ENCODE results near the gene TMX2. TPM values are rescaled to one million over a fixed set of nuclear protein-coding genes. Genes with fewer than 3 reads are reported as not detected.

The TMX2 gene
- total and polyA plus RNA-seq, 10 of the 15 experiments (the other 5 are each of a cell fraction or from before 2014, with no cell fraction given) = 64.3 to 134 (median 91.6) TPM

- ChIA-PET RAD21 (ENCODE audit: unreplicated experiment) (interaction anchor here (0.6 kb wide), 1 partner anchor 992 kb away, joined by 4 read pairs; no protein-coding TSS in a partner anchor), CTCF (interaction anchor here (0.9 to 1.5 kb wide), 4 partner anchors 24 to 120 kb away, joined by 3 to 5 read pairs (median 4); no protein-coding TSS in a partner anchor), SMC1A (ENCODE audit: uncharacterized antibody, unreplicated experiment) (interaction anchor here (0.6 to 1.5 kb wide), 4 partner anchors 14 to 130 kb away, joined by 3 read pairs; no protein-coding TSS in a partner anchor), POLR2A (interaction anchor here (0.8 to 1.2 kb wide), 3 partner anchors 16 to 61 kb away, joined by 3 to 5 read pairs (median 3); partner anchors contain the start of gene SELENOH)
- Histone ChIP-seq H3K4me1 (ENCODE audit: control insufficient read depth, insufficient read depth, low read length) (peaks cover 12% of the 10 kb centered on the region; the same call in 1 of the 2 replicates), H3K9me3 (replicated peaks; ENCODE audit: control insufficient read depth, insufficient read depth, low read length) (no peaks in the 10 kb centered on the region), H3K36me3 (ENCODE audit: control insufficient read depth in 2 of 2, insufficient read depth in 2 of 2, low read length in 1 of 2) (peaks cover 1 to 23% of the 10 kb centered on the region in 2 experiments), H3K4me3 (no peak overlapping the region), H3K27me3 (replicated peaks in 1 of 2; ENCODE audit: control insufficient read depth in 2 of 2, insufficient read depth in 2 of 2, low read length in 1 of 2) (no peaks in the 10 kb centered on the region), H3K79me2 (ENCODE audit: control insufficient read depth, insufficient read depth, low read length) (peaks cover 49% of the 10 kb centered on the region), H3K27ac (ENCODE audit: control insufficient read depth, insufficient read depth) (peak overlapping the region; percentile 42; the same call in 1 of the 2 replicates), H2AFZ (ENCODE audit: control insufficient read depth, low read depth, low read length) (no peak overlapping the region), H4K20me1 (ENCODE audit: control insufficient read depth, insufficient read depth) (peaks cover 2% of the 10 kb centered on the region; the same call in 1 of the 2 replicates), H3K9ac (ENCODE audit: control insufficient read depth, insufficient read depth, low read length) (no peak overlapping the region), H3K4me2 (ENCODE audit: control insufficient read depth, insufficient read depth) (peak overlapping the region; percentile 15; the same call in 1 of the 2 replicates)
- 89% methylated on average over 2 of the region's 2 CpGs for WGBS (ENCODE audit: insufficient coverage, insufficient replicate concordance, low lambda C conversion rate, missing lambda C conversion rate)
- ATAC-seq (peak; percentile 67), FAIRE-seq (no peak), DNase-seq (ENCODE audit: low read depth, low spot score) (no peak)
- intact Hi-C loops (cut with micrococcal nuclease; ENCODE audit: unreplicated experiment) (no loop called here), in situ Hi-C loops (cut with MboI) (no loop called here)
- BruUV-seq (replicated peaks) = no TSS peak
- TF ChIP-seq ZNF207 (IDR thresholded peaks at IDR 0.05; ENCODE audit: borderline replicate concordance) (no peak), SPI1 (IDR thresholded peaks at IDR 0.05; ENCODE audit: borderline replicate concordance, insufficient read depth, low read depth, low read length) (no peak), MTA3 (IDR thresholded peaks at IDR 0.05; ENCODE audit: borderline replicate concordance, low read length) (no peak), USF2 (IDR thresholded peaks at IDR 0.05; ENCODE audit: borderline replicate concordance, low read depth, low read length) (no peak), POU2F2 (IDR thresholded peaks at IDR 0.05; ENCODE audit: borderline replicate concordance, low read depth, low read length) (no peak), CREM (IDR thresholded peaks at IDR 0.05; ENCODE audit: low read depth) (no peak), MTA2 (IDR thresholded peaks at IDR 0.05; ENCODE audit: low read depth) (no peak), NFIC (IDR thresholded peaks at IDR 0.05; ENCODE audit: low read depth, low read length) (no peak), ESRRA (IDR thresholded peaks at IDR 0.05; ENCODE audit: low read length) (no peak), ZBTB11 (CRISPR knock-in tag; IDR thresholded peaks at IDR 0.05) (no peak), RAD21 (IDR thresholded peaks at IDR 0.05; ENCODE audit: insufficient read depth, low read depth, low read length) (no peak), DPF2 (IDR thresholded peaks at IDR 0.05) (no peak), RFX5 (IDR thresholded peaks at IDR 0.05; ENCODE audit: low read depth, low read length) (no peak), FOS (IDR thresholded peaks at IDR 0.05; ENCODE audit: borderline replicate concordance, extremely low read depth, insufficient read length) (no peak)
Measured at GRCh38 chr11:57680552-57680874, 31.9 kb upstream of the TMX2 start.
